ENCODE data around the gene MED28.

MED28 gene

GRCh38 chr4:17667253-17667652 lies 52.8 kb downstream of the MED28 start:
- Histone ChIP-seq H3K36me3 (ENCODE audit: control insufficient read depth, insufficient read depth, low read length) (no peaks in the 10 kb centered on the region), H3K4me3 (ENCODE audit: low read depth, low read length) (no peak overlapping the region), H3K27ac (ENCODE audit: low read depth, low read length) (no peak overlapping the region), H3K9me3 (ENCODE audit: control insufficient read depth, insufficient read depth, low read length) (no peaks in the 10 kb centered on the region), H3K9ac (ENCODE audit: low read depth, low read length) (no peak overlapping the region), H3K4me1 (ENCODE audit: control insufficient read depth, insufficient read depth, low read length) (no peaks in the 10 kb centered on the region), H3K27me3 (ENCODE audit: control insufficient read depth, insufficient read depth, low read length) (no peaks in the 10 kb centered on the region)

DNA sequence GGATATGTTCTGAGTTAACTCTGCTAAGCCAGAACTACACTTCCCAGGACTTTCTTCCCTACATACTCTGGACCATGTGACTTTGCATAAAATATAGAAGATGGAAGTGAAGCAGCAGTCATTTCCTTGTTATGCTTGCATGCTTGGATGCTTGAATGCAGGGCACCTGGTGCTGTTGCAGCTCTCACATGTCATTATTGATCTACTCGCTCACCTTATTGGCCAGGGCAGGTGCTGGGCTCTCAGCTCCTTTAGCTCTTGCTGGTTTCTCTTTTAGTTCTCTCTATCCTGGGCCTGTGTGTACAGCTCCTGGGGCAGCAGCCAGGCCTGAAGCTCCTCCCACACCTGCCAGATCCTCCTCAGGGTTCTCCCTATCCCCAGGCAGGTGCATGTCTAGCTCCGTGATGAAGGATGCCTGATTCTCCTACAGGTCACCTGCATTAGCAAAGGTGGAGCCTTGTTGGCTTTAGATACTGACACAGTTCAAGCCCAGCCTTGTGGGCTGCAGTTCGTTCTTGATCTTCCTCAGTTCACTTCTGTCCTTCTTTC lies 53.3 kb downstream of the MED28 start:
- H3K27me3 ChIP-seq (ENCODE audit: control insufficient read depth, insufficient read depth, low read length), result no peaks in the 10 kb centered on the region
- H3K9me3 ChIP-seq (ENCODE audit: control insufficient read depth, insufficient read depth, low read length), result no peaks in the 10 kb centered on the region
- no peak overlapping the region for H3K9ac ChIP-seq (ENCODE audit: low read depth, low read length)
- H3K27ac ChIP-seq (ENCODE audit: low read depth, low read length), result no peak overlapping the region
- H3K36me3 ChIP-seq (ENCODE audit: control insufficient read depth, insufficient read depth, low read length), result no peaks in the 10 kb centered on the region
- H3K4me1 ChIP-seq (ENCODE audit: control insufficient read depth, insufficient read depth, low read length), result no peaks in the 10 kb centered on the region
- no peak overlapping the region for H3K4me3 ChIP-seq (ENCODE audit: low read depth, low read length)

GRCh38 chr4:17670423-17670822 lies 56.0 kb downstream of the MED28 start:
- no peak overlapping the region for H3K27ac ChIP-seq (ENCODE audit: low read depth, low read length)
- H3K9me3 ChIP-seq (ENCODE audit: control insufficient read depth, insufficient read depth, low read length), result no peaks in the 10 kb centered on the region
- no peak overlapping the region for H3K9ac ChIP-seq (ENCODE audit: low read depth, low read length)
- H3K4me1 ChIP-seq (ENCODE audit: control insufficient read depth, insufficient read depth, low read length), result no peaks in the 10 kb centered on the region
- H3K4me3 ChIP-seq (ENCODE audit: low read depth, low read length), result no peak overlapping the region
- H3K27me3 ChIP-seq (ENCODE audit: control insufficient read depth, insufficient read depth, low read length), result no peaks in the 10 kb centered on the region
- H3K36me3 ChIP-seq (ENCODE audit: control insufficient read depth, insufficient read depth, low read length), result no peaks in the 10 kb centered on the region

- H3K27me3 ChIP-seq (ENCODE audit: control insufficient read depth, insufficient read depth, low read length), result no peaks in the 10 kb centered on the region
- H3K9me3 ChIP-seq (ENCODE audit: control insufficient read depth, insufficient read depth, low read length), result no peaks in the 10 kb centered on the region
- H3K4me1 ChIP-seq (ENCODE audit: control insufficient read depth, insufficient read depth, low read length), result no peaks in the 10 kb centered on the region
- H3K9ac ChIP-seq (ENCODE audit: low read depth, low read length), result no peak overlapping the region
- H3K27ac ChIP-seq (ENCODE audit: low read depth, low read length), result no peak overlapping the region
- no peaks in the 10 kb centered on the region for H3K36me3 ChIP-seq (ENCODE audit: control insufficient read depth, insufficient read depth, low read length)
- H3K4me3 ChIP-seq (ENCODE audit: low read depth, low read length), result no peak overlapping the region
These were observed 66.3 kb downstream of the MED28 start for GRCh38 chr4:17680559-17681280.

GRCh38 chr4:17681281-17682221 lies 67.1 kb downstream of the MED28 start:
- Histone ChIP-seq H3K9me3 (ENCODE audit: control insufficient read depth, insufficient read depth, low read length) (no peaks in the 10 kb centered on the region), H3K27ac (ENCODE audit: low read depth, low read length) (no peak overlapping the region), H3K9ac (ENCODE audit: low read depth, low read length) (no peak overlapping the region), H3K4me3 (ENCODE audit: low read depth, low read length) (no peak overlapping the region), H3K27me3 (ENCODE audit: control insufficient read depth, insufficient read depth, low read length) (no peaks in the 10 kb centered on the region), H3K36me3 (ENCODE audit: control insufficient read depth, insufficient read depth, low read length) (no peaks in the 10 kb centered on the region), H3K4me1 (ENCODE audit: control insufficient read depth, insufficient read depth, low read length) (no peaks in the 10 kb centered on the region)

DNA sequence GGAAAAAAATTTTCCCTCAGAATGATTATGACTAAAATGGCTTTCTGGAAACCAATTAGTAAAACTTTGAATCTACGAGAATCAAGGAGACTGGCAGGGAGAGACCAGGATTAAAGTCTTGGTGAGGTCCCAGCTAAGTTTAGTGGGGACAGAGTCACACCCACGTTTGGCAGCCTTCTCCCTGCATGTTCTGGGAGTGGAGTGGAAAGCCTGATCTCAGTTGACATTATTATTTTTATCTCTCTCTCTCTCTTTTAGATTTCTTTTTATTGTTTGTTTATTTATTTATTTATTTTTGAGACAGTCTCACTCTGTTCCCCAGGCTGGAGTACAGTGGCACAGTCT lies 67.8 kb downstream of the MED28 start:
- Histone ChIP-seq H3K9ac (ENCODE audit: low read depth, low read length) (no peak overlapping the region), H3K9me3 (ENCODE audit: control insufficient read depth, insufficient read depth, low read length) (no peaks in the 10 kb centered on the region), H3K4me3 (ENCODE audit: low read depth, low read length) (no peak overlapping the region), H3K36me3 (ENCODE audit: control insufficient read depth, insufficient read depth, low read length) (no peaks in the 10 kb centered on the region), H3K27ac (ENCODE audit: low read depth, low read length) (no peak overlapping the region), H3K4me1 (ENCODE audit: control insufficient read depth, insufficient read depth, low read length) (no peaks in the 10 kb centered on the region), H3K27me3 (ENCODE audit: control insufficient read depth, insufficient read depth, low read length) (no peaks in the 10 kb centered on the region)

Measured in HUES48 (cell line).